Parathyroid adenoma (tissue), 2 donors: ENCODE data around the gene FSTL1.

Experiments used
- H2AFZ ChIP-seq: fragments of 300-600 bp; sonication (generic); one replicate; pipeline ENCODE4 v1.7.0; 2017; ENCODE audit warnings: antibody characterized with exemption, mild to moderate bottlenecking
- H3K27ac ChIP-seq: fragments of 300-600 bp; sonication (generic); one replicate; pipeline ENCODE4 v1.7.0; 2017
- H3K27me3 ChIP-seq: fragments of 300-600 bp; sonication (generic); one replicate; pipeline ENCODE4 v1.7.0; 2017; ENCODE audit warnings: low read length; ENCODE audit not compliant: control insufficient read depth, insufficient read depth
- H3K36me3 ChIP-seq: fragments of 300-600 bp; sonication (generic); one replicate; pipeline ENCODE4 v1.7.0; 2017; ENCODE audit warnings: low read length; ENCODE audit not compliant: control insufficient read depth, insufficient read depth
- H3K4me1 ChIP-seq: fragments of 300-600 bp; sonication (generic); one replicate; pipeline ENCODE4 v1.7.0; 2017; ENCODE audit warnings: control low read depth
- H3K4me2 ChIP-seq: fragments of 300-600 bp; sonication (generic); one replicate; pipeline ENCODE4 v1.7.0; 2017; ENCODE audit warnings: low read length
- H3K4me3 ChIP-seq: fragments of 300-600 bp; sonication (generic); one replicate; pipeline ENCODE4 v1.7.0; 2017; ENCODE audit warnings: low read depth, low read length
- H3K79me2 ChIP-seq: fragments of 300-600 bp; sonication (generic); one replicate; pipeline ENCODE4 v1.7.0; 2017; ENCODE audit warnings: control low read depth
- H3K9ac ChIP-seq: fragments of 300-600 bp; sonication (generic); one replicate; pipeline ENCODE4 v1.7.0; 2017; ENCODE audit warnings: mild to moderate bottlenecking
- H3K9me3 ChIP-seq: fragments of 300-600 bp; sonication (generic); one replicate; pipeline ENCODE4 v1.7.0; 2017; ENCODE audit warnings: low read length; ENCODE audit not compliant: control insufficient read depth
- TF ChIP-seq, protein P1 (sequence below): fragments of 300-600 bp; sonication (generic); IDR thresholded peaks from one replicate; pipeline ENCODE4 v1.7.0; 2017; ENCODE audit warnings: antibody characterized with exemption, mild to moderate bottlenecking
- donor health status: primary hyperparathyroidism.

The FSTL1 gene

DNA sequence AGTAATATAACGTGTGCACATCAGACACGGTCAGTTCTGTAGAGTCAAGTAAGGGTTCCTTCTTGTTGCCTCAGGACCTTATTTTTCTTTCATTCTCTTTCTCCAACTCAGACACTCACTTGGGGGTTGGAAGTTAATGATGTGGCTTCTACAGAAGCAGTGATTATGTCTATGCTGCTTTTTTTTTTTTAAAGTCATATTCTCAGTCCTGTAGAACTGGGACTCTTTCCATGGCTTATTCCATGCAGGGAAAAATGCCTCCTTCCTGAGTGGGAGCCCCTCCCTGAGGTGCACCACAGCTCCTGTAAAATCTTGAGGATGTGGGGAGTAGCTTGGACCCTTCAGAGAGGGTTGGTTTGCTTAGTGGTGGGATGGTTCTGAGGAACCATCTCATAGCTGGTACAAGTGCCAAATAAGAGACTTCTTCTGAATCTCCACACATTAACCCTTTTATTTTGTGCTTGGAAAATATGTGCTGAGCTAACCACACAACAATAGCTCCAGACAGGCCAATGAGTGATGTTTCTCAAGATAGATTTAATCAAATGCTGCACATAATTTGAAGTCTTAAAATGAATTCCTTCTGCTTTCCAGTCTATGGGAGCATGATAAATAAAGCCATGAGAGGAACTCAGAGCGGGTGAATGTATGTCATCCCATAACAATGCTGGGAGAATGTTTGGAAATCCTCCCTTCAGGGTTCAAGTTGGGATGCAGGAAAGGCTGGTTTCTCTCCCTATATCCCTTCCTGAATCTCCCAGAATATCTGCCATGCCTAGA lies 23.3 kb upstream of the FSTL1 start:
- no peak overlapping the region for H3K4me3 ChIP-seq
- H3K36me3 ChIP-seq = no peaks in the 10 kb centered on the region
- no peak overlapping the region for H2AFZ ChIP-seq
- no peak overlapping the region for H3K27ac ChIP-seq
- no peaks in the 10 kb centered on the region for H3K4me1 ChIP-seq
- TF ChIP-seq, protein P1, sequence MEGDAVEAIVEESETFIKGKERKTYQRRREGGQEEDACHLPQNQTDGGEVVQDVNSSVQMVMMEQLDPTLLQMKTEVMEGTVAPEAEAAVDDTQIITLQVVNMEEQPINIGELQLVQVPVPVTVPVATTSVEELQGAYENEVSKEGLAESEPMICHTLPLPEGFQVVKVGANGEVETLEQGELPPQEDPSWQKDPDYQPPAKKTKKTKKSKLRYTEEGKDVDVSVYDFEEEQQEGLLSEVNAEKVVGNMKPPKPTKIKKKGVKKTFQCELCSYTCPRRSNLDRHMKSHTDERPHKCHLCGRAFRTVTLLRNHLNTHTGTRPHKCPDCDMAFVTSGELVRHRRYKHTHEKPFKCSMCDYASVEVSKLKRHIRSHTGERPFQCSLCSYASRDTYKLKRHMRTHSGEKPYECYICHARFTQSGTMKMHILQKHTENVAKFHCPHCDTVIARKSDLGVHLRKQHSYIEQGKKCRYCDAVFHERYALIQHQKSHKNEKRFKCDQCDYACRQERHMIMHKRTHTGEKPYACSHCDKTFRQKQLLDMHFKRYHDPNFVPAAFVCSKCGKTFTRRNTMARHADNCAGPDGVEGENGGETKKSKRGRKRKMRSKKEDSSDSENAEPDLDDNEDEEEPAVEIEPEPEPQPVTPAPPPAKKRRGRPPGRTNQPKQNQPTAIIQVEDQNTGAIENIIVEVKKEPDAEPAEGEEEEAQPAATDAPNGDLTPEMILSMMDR = no peak
- H3K9me3 ChIP-seq = no peaks in the 10 kb centered on the region
- no peak overlapping the region for H3K4me2 ChIP-seq
- no peaks in the 10 kb centered on the region for H3K27me3 ChIP-seq
- H3K9ac ChIP-seq = no peak overlapping the region
- no peaks in the 10 kb centered on the region for H3K79me2 ChIP-seq

DNA sequence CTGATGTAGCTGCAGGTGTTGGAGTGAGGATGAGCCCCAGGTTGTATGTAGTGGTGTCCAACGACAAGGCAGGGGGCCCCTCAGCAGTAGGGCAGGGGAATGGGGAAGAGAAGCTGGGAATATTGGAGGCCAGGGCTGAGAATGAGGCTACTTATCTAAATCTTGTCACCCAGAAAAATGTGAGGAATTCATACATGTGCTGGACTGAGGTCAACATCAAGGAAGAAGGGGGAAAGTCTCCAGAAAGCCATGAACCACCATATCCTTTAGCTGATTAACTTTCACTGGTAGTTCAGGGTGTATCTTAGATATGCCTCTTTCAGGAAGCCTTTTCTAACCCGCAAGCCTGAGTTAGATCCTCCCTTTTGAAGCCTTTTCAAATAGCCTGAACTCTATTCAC lies 22.6 kb upstream of the FSTL1 start:
- H3K4me2 ChIP-seq = no peak overlapping the region
- TF ChIP-seq, protein P1 = no peak
- no peaks in the 10 kb centered on the region for H3K27me3 ChIP-seq
- H3K36me3 ChIP-seq = no peaks in the 10 kb centered on the region
- no peaks in the 10 kb centered on the region for H3K9me3 ChIP-seq
- no peak overlapping the region for H3K9ac ChIP-seq
- no peak overlapping the region for H2AFZ ChIP-seq
- no peak overlapping the region for H3K4me3 ChIP-seq
- H3K79me2 ChIP-seq = no peaks in the 10 kb centered on the region
- H3K4me1 ChIP-seq = no peaks in the 10 kb centered on the region
- H3K27ac ChIP-seq = no peak overlapping the region

DNA sequence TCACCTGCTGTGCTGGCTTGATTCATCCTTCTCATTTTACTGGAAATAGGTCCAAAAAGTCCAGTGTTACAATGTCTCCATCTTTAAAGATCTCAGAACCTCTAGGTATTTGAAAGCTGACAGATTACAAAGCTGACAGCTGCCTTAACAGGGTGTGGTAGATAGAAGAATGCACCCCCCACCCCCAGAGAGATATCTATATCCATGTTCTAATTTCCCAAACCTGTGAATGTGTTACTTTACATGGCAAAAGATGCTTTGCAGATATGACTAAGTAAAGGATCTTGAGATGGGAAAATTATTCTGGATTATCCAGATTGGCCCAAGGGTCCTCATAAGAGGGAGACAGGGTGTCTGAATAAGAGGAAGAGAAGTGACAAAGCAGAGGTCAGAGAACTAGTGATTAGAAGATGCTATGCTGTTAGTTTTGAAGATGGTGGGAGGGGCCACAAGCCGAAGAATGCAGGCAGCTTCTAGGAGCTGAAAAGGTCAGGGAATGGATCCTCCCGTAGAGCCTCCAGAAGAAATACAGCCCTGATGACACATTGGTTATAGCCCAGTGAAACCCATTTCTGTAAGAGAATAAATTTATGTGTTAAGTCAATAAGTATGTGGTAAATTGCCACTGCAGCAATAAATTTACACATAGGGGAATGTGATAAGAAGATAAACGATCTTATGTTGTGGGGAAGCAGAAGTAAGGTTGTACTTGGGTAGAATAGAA lies 21.5 kb upstream of the FSTL1 start:
- TF ChIP-seq, protein P1 = no peak
- no peak overlapping the region for H3K9ac ChIP-seq

DNA sequence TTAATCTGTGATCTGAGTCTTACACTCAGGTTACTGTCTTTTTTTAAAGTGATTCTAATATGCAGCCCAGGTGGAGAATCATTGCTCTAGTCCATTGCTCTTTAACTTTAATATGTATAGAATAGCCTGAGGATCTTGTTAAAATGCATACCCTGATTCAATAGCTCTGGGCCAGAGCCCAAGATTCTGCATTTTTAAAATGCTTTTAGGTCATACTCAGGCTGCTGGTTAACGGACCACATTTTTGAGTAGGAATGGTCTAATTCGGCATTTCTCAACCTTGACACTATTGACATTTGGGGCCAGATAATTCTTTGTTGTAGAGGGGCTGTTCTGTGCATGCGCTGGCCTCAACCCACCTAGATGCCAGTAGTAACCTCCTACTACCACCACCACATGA lies 20.9 kb upstream of the FSTL1 start:
- no peaks in the 10 kb centered on the region for H3K9me3 ChIP-seq
- H3K27ac ChIP-seq = no peak overlapping the region

More for the DNA sequence above, 21.5 kb upstream of the FSTL1 start:
- Histone ChIP-seq H3K4me3 (no peak overlapping the region), H3K27ac (no peak overlapping the region), H3K27me3 (no peaks in the 10 kb centered on the region), H3K4me2 (no peak overlapping the region), H3K36me3 (no peaks in the 10 kb centered on the region), H2AFZ (no peak overlapping the region), H3K4me1 (no peaks in the 10 kb centered on the region), H3K79me2 (no peaks in the 10 kb centered on the region), H3K9me3 (no peaks in the 10 kb centered on the region)

More for the DNA sequence above, 20.9 kb upstream of the FSTL1 start:
- no peak overlapping the region for H2AFZ ChIP-seq
- no peak overlapping the region for H3K4me3 ChIP-seq
- H3K36me3 ChIP-seq = no peaks in the 10 kb centered on the region
- TF ChIP-seq, protein P1 = no peak
- H3K9ac ChIP-seq = no peak overlapping the region
- H3K4me1 ChIP-seq = no peaks in the 10 kb centered on the region
- no peaks in the 10 kb centered on the region for H3K27me3 ChIP-seq
- no peaks in the 10 kb centered on the region for H3K79me2 ChIP-seq
- H3K4me2 ChIP-seq = no peak overlapping the region
